RWPE1 (cell line): ENCODE data around the gene PIM1.

Experiments
- CTCF ChIA-PET: fragments of 350-600 bp; sonication (Branson Sonifier 250); formaldehyde crosslinking; extraction: SDS; loops from one replicate; lab custom pipeline; 2021; lab: Yijun Ruan, JAX
- POLR2A ChIA-PET: fragments of 400-600 bp; formaldehyde crosslinking; extraction: SDS; loops from one replicate; lab custom pipeline; 2020; ENCODE audit warnings: antibody characterized with exemption; ENCODE audit not compliant: low non-redundant PET; lab: Yijun Ruan, JAX
- DNase-seq: peaks from one replicate; pipeline ENCODE4 v3.0.0; 2012; ENCODE audit warnings: low spot score
- H3K27ac ChIP-seq: fragments of 450-650 bp; 2 replicates; pipeline ENCODE4 v1.5.1; 2017
- TF ChIP-seq, protein P1 (sequence below): fragments of 450-650 bp; conservative IDR thresholded peaks from 2 replicates; pipeline ENCODE4 v1.5.1; 2017; ENCODE audit warnings: low read depth, mild to moderate bottlenecking

The PIM1 gene

DNA sequence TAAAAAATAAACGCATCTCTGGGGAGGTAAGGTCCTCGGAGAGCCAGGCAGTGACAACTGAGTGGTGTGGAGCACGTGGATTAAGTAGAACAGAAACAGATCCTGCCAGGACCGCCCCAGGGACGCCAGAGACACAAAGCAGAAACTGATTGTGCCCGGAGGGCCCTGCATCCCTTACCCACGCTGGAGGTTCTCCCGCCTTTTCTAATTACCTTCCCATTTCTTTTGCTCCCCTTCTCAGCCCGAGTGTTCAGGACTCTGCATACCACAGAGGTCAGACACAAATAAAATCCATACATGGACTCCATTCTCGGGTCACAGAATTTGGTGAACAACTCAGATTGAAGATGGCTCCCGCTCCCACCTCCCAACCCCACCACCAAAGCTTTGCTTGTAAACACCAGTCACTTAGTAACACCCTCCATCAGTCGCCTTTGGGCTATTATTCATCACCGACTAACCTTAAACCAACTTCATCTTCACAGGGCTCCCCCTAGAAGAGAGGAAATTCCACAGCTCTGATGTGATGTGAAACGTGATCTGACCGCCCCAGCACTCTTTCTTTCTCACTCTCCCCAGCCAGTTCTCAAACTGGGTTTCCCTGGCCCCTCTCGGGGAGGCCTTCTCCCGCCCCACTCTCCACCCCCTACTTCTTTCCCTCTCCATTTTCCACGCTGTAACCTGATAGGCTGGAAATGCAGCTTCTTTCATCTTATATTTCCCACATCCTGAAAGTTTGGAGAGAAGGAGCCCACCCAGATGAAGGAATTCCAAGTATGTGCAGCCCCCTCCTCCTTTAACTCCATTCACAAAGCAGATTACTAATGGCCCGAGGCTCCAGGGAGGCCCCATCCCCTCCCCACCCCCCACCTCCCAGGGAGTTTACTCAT, 32.5 kb upstream of the PIM1 start:
- DNase-seq: peak; percentile 94
- ChIA-PET CTCF (interaction anchor here (0.7 to 1.3 kb wide), 3 partner anchors 24 to 777 kb away, joined by 3 to 5 read pairs (median 4); no protein-coding TSS in a partner anchor), POLR2A (no interaction called here)
- peak overlapping the region; percentile 79 for H3K27ac ChIP-seq
- TF ChIP-seq, protein P1, sequence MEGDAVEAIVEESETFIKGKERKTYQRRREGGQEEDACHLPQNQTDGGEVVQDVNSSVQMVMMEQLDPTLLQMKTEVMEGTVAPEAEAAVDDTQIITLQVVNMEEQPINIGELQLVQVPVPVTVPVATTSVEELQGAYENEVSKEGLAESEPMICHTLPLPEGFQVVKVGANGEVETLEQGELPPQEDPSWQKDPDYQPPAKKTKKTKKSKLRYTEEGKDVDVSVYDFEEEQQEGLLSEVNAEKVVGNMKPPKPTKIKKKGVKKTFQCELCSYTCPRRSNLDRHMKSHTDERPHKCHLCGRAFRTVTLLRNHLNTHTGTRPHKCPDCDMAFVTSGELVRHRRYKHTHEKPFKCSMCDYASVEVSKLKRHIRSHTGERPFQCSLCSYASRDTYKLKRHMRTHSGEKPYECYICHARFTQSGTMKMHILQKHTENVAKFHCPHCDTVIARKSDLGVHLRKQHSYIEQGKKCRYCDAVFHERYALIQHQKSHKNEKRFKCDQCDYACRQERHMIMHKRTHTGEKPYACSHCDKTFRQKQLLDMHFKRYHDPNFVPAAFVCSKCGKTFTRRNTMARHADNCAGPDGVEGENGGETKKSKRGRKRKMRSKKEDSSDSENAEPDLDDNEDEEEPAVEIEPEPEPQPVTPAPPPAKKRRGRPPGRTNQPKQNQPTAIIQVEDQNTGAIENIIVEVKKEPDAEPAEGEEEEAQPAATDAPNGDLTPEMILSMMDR: no peak

DNA sequence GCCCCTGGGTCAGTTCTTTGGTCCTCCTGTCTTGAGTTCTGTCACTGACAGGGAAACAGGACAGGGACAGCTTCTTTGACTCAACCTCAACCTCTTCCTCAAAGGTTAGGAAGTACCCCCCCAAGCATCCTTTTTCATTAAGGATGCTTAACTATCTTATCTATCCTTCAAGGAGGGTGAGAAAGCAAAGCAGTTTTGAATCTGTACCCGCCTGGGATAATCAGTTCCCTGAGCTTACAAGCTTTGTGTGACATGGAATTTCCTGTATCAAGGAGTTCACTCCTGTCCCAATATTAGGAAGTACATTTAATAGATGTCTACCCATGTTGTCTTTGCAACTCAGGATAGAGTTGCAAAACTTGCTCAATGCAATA, 31.1 kb upstream of the PIM1 start:
- CTCF ChIA-PET: no interaction called here
- no peak for DNase-seq
- TF ChIP-seq, protein P1: no peak
- no peak overlapping the region for H3K27ac ChIP-seq
- POLR2A ChIA-PET: no interaction called here

DNA sequence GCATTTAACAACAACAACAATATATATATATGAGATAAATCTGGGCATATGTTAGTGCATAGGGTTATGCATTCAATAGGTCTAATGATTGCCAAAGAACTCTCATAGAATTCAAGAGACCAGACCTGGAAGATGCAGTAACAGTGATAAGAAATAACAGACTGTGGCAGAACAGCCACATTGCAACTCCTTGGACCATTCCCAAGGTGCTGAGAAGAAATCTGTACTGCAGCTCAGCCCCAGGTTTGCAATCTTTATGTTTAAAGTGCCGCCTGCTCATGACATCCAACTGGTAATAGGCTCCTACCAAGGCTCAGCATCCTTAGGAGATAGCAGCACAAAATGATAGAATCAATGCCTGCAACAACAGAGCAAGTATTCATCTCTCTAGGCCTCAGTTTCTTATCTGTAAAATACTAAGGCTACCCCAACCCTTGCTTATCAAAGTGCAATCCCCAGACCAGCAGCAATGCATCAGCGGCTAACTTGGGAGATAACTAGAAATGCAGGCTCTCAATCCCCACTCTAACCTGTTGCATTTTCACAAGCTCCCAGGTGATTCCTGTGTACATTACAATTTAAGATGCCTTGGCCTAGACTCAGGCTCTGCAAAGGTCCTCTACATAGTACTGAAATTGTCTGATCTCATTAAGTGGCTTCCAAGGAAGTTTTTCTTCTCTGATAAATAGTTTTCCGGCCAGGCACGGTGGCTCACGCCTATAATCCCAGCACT, 30.6 kb upstream of the PIM1 start:
- DNase-seq: no peak
- ChIA-PET CTCF (interaction anchor here (0.6 kb wide), 1 partner anchor 32 kb away, joined by 3 read pairs; no protein-coding TSS in a partner anchor), POLR2A (no interaction called here)
- TF ChIP-seq, protein P1: no peak
- no peak overlapping the region for H3K27ac ChIP-seq

DNA sequence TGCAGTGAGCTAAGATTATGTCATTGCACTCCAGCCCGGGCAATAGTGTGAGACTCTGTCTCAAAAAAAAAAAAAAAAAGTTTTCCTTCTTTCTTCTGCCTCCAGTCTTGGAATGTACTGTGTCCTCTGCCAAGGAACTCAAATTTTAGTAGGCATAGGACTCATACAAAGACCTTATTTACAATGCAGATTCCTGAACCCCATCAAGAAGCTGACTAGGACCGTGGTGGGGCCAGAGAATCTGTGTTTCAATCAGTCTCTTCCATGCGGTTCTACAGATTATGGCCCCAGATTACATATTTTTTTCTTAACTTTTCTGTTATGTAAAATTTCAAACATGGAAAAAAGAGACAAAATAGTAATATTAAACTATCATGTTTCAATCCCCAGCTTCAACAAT, 29.8 kb upstream of the PIM1 start:
- DNase-seq: no peak
- H3K27ac ChIP-seq: no peak overlapping the region
- TF ChIP-seq, protein P1: no peak
- CTCF ChIA-PET: interaction anchor here (0.6 kb wide), 1 partner anchor 100 kb away, joined by 3 read pairs; no protein-coding TSS in a partner anchor
- POLR2A ChIA-PET: no interaction called here

DNA sequence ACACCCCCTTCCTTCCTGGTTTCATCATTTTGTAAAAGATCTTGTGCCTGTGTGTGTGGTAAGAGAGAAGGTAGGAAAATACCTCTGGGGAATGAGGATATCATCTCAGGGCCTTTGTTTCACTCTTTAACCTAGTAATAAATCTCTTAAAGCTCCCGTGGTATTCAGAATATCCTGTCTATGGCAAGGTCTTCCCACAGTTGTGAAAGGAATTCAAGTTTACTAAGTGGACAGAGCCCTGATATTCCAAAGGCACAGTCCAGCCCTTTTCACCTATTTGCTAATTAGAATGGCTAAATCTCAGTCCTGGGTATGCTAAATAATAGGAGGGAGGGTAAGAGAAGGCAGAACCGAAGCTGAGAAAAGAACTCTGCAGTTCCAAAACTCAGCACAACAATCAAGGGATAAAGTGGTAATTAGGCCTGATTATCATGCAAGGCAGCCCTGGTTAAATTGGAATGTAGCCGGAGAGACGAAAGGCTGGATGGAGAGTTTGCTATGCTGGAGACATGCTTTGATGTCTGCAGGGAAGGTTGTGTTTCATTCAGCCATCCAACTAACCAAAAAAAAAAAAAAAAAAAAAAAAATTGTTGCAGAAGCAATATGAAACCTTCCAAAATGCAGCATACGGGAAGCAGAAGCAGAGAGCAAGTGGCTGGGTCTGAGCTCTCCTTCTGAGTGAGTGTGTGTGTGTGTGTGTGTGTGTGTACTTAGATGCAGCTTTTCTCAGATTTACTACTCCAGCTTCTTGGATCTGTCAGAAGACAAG, 28.5 kb upstream of the PIM1 start:
- DNase-seq: no peak
- TF ChIP-seq, protein P1: no peak
- POLR2A ChIA-PET: no interaction called here
- no peak overlapping the region for H3K27ac ChIP-seq
- CTCF ChIA-PET: no interaction called here
